Astrocyte (in vitro differentiated cells and primary cell): ENCODE measurements around the gene WDR1. TPM values are rescaled to one million over a fixed set of nuclear protein-coding genes. Genes with fewer than 3 reads are reported as not detected.
A peak's percentile ranks its signal among the peaks of the same experiment; 100 is the strongest.

Source experiments
- DNase-seq: peaks from one replicate; pipeline ENCODE4 v3.0.0-alpha.2; 2010; ENCODE audit warnings: low read depth
- FAIRE-seq: peaks from 2 replicates; lab custom pipeline; 2011; peaks lifted over from hg19 to GRCh38; lab: Jason Lieb, UNC
- H2AFZ ChIP-seq: 2 replicates; pipeline ENCODE4 v1.6.0; 2012; ENCODE audit warnings: low read depth, low read length, inconsistent platforms
- H3K27ac ChIP-seq: 2 replicates; pipeline ENCODE4 v1.5.1; 2011; ENCODE audit warnings: low read depth, low read length, inconsistent platforms
- H3K27me3 ChIP-seq: 2 replicates; pipeline ENCODE4 v1.6.0; 2011; ENCODE audit warnings: low read length, inconsistent platforms; ENCODE audit not compliant: insufficient read depth
- H3K36me3 ChIP-seq: 2 replicates; pipeline ENCODE4 v1.5.1; 2011; ENCODE audit warnings: low read length, inconsistent platforms; ENCODE audit not compliant: insufficient read depth
- H3K4me1 ChIP-seq: 2 replicates; pipeline ENCODE4 v1.5.1; 2011; ENCODE audit warnings: low read length, inconsistent platforms; ENCODE audit not compliant: insufficient read depth
- H3K4me2 ChIP-seq: 2 replicates; pipeline ENCODE4 v1.6.0; 2012; ENCODE audit warnings: low read length, inconsistent platforms
- H3K4me3 ChIP-seq: 2 replicates; pipeline ENCODE4 v1.5.1; 2011; ENCODE audit warnings: low read depth, mild to moderate bottlenecking, low read length, inconsistent platforms; ENCODE audit not compliant: insufficient read depth
- H3K79me2 ChIP-seq: 2 replicates; pipeline ENCODE4 v1.6.0; 2012; ENCODE audit warnings: mild to moderate bottlenecking, low read length, inconsistent platforms; ENCODE audit not compliant: insufficient read depth
- H3K9ac ChIP-seq: 2 replicates; pipeline ENCODE4 v1.6.0; 2012; ENCODE audit warnings: mild to moderate bottlenecking, low read length, inconsistent platforms
- H3K9me3 ChIP-seq: 2 replicates; pipeline ENCODE4 v1.5.1; 2012; ENCODE audit warnings: low read depth, mild to moderate bottlenecking, low read length, inconsistent platforms; ENCODE audit not compliant: insufficient read depth
- H4K20me1 ChIP-seq: 2 replicates; pipeline ENCODE4 v1.6.0; 2012; ENCODE audit warnings: low read length, inconsistent platforms; ENCODE audit not compliant: insufficient read depth
- H3K27ac Mint-ChIP-seq: one replicate; pipeline ENCODE4 v1.8.0; 2021; ENCODE audit warnings: mild to moderate bottlenecking, mixed read lengths; ENCODE audit not compliant: unreplicated experiment
- H3K27me3 Mint-ChIP-seq: one replicate; pipeline ENCODE4 v1.8.0; 2021; ENCODE audit warnings: low read depth, mixed read lengths; ENCODE audit not compliant: unreplicated experiment
- H3K36me3 Mint-ChIP-seq: one replicate; pipeline ENCODE4 v1.8.0; 2021; ENCODE audit warnings: low read depth, mixed read lengths; ENCODE audit not compliant: unreplicated experiment
- H3K4me1 Mint-ChIP-seq: one replicate; pipeline ENCODE4 v1.8.0; 2021; ENCODE audit warnings: low read depth, mixed read lengths; ENCODE audit not compliant: unreplicated experiment
- H3K4me3 Mint-ChIP-seq: one replicate; pipeline ENCODE4 v1.8.0; 2021; ENCODE audit warnings: mild to moderate bottlenecking, moderate library complexity, mixed read lengths; ENCODE audit not compliant: unreplicated experiment
- H3K9me3 Mint-ChIP-seq: one replicate; pipeline ENCODE4 v1.8.0; 2021; ENCODE audit warnings: mild to moderate bottlenecking, mixed read lengths; ENCODE audit not compliant: unreplicated experiment
- EZH2 ChIP-seq: IDR thresholded peaks from 2 replicates; pipeline ENCODE4 v1.6.1; 2012; ENCODE audit warnings: mild to moderate bottlenecking, low read length, inconsistent platforms; ENCODE audit not compliant: insufficient read depth
- total RNA-seq: library from RNA; stranded (reverse); gene quantifications from 2 replicates; pipeline ENCODE4 v1.2.1, GENCODE V29; 2021
- TF ChIP-seq, protein P1 (sequence below): IDR thresholded peaks from 2 replicates; pipeline ENCODE4 v1.5.1; 2011; ENCODE audit warnings: low read depth, mild to moderate bottlenecking, inconsistent platforms, low read length, moderate library complexity; ENCODE audit not compliant: insufficient read depth

Gene WDR1
- total RNA-seq, 1 donor from 2014 or later = 620 TPM

DNA sequence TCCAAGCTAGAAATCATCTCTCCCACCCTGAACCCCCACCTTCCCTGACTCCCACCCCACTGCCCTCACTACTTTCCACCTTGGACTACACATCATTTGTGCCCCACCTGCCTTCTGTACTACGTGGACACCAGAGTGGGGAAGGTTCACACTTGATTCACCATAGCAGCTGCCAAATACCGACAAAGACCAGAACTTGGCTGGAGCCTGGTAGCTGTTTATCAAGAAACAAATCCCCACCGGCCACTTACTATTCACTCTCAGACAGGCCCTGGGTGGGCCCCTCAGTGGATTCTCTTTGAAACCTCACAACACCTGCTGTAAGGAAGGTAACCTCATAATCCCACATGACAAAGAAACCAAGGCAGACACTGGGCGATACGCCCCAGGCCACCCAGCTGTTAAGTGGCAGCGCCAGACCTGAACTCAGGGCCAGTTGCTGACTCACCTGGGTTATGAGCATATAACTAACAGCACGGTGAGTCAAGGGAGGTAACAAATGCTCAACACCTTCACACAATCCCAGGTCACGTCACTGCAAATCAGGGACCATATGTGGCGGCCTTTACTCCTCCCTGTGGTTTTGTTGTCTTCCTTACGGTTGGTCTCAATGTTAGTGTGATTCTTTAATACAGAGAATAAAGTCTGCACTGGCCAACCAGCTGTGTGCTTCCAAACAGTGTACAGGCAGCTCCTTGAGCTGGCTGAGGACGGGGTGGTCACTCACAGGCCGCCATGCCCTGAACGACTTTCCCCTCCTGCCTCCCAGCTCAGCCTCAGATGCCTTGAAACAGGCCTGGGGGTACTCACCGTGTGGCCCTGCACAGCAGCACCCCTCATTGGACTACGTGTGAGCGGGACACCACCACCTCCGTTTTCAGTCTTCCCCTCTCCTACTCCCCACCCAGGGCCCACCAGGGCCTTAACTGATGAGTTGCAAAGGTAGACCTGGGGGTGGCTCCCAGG, 7.5 kb downstream of the WDR1 start:
- Histone ChIP-seq H3K27me3 (no peaks in the 10 kb centered on the region), H3K27ac (peak overlapping the region; percentile 55), H3K36me3 (peaks cover 53% of the 10 kb centered on the region), H3K9me3 (no peaks in the 10 kb centered on the region), H3K9ac (peak overlapping the region; percentile 39), H2AFZ (no peak overlapping the region), H3K4me3 (no peak overlapping the region), H3K79me2 (peaks cover 100% of the 10 kb centered on the region), H3K4me2 (peak overlapping the region; percentile 98), H3K4me1 (peaks cover 81% of the 10 kb centered on the region), H4K20me1 (peaks cover 98% of the 10 kb centered on the region)
- FAIRE-seq = no peak
- Mint-ChIP-seq H3K27me3 (no peaks in the 10 kb centered on the region), H3K4me3 (peak overlapping the region; percentile 77), H3K36me3 (peaks cover 29% of the 10 kb centered on the region), H3K27ac (peak overlapping the region; percentile 53), H3K4me1 (peaks cover 71% of the 10 kb centered on the region), H3K9me3 (no peaks in the 10 kb centered on the region)
- no peak for DNase-seq
- TF ChIP-seq, protein P1, sequence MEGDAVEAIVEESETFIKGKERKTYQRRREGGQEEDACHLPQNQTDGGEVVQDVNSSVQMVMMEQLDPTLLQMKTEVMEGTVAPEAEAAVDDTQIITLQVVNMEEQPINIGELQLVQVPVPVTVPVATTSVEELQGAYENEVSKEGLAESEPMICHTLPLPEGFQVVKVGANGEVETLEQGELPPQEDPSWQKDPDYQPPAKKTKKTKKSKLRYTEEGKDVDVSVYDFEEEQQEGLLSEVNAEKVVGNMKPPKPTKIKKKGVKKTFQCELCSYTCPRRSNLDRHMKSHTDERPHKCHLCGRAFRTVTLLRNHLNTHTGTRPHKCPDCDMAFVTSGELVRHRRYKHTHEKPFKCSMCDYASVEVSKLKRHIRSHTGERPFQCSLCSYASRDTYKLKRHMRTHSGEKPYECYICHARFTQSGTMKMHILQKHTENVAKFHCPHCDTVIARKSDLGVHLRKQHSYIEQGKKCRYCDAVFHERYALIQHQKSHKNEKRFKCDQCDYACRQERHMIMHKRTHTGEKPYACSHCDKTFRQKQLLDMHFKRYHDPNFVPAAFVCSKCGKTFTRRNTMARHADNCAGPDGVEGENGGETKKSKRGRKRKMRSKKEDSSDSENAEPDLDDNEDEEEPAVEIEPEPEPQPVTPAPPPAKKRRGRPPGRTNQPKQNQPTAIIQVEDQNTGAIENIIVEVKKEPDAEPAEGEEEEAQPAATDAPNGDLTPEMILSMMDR = no peak
- TF ChIP-seq EZH2 = no peak

DNA sequence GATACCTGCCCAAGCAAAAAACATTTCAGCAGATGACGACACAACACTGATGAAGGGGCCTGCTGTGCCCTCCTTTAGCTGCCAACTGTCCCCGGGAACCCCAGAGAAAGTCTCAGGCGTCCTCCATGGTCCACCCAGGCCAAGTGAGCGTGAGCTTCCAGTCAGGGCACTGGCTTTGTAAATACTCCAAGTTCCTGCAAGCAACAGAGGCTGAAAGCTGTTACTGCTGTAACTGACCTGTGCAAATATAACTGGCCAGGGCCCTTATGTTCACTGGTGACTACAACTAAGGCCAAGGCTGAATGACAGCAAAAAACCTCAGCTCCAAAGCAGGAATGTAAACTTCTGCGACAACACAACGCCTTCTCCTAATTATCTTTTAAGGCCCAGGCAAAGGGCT, 8.2 kb downstream of the WDR1 start:
- TF ChIP-seq, protein P1 = no peak
- TF ChIP-seq EZH2 = no peak
- FAIRE-seq (no peak), DNase-seq (no peak)
- Histone ChIP-seq H3K4me1 (peaks cover 78% of the 10 kb centered on the region), H3K27me3 (no peaks in the 10 kb centered on the region), H4K20me1 (peaks cover 98% of the 10 kb centered on the region), H3K36me3 (peaks cover 46% of the 10 kb centered on the region), H3K27ac (peak overlapping the region; percentile 55), H3K9me3 (no peaks in the 10 kb centered on the region), H3K79me2 (peaks cover 100% of the 10 kb centered on the region), H2AFZ (no peak overlapping the region), H3K4me3 (no peak overlapping the region), H3K9ac (peak overlapping the region; percentile 39), H3K4me2 (peak overlapping the region; percentile 98)
- no peak overlapping the region for H3K27ac Mint-ChIP-seq
- H3K4me1 Mint-ChIP-seq = peaks cover 68% of the 10 kb centered on the region
- H3K9me3 Mint-ChIP-seq = no peaks in the 10 kb centered on the region
- H3K4me3 Mint-ChIP-seq = no peak overlapping the region
- H3K27me3 Mint-ChIP-seq = no peaks in the 10 kb centered on the region
- H3K36me3 Mint-ChIP-seq = peaks cover 29% of the 10 kb centered on the region
